ENCODE results near the gene KMT2C. TPM values are rescaled to one million over a fixed set of nuclear protein-coding genes. Genes with fewer than 3 reads are reported as not detected.

KMT2C gene
- total and polyA plus RNA-seq, 2 of the 8 experiments (the other 6 are each of a cell fraction or from before 2014, with no cell fraction given) = 9.1 to 40.8 TPM

- Histone ChIP-seq H3K79me1 (ENCODE audit: low read depth, low read length) (no peaks in the 10 kb centered on the region), H3K9ac (replicated peaks in 1 of 4; ENCODE audit: extremely low read depth in 1 of 4, low read depth in 3 of 4, low read length in 3 of 4) (no peak overlapping the region), H2BK5ac (ENCODE audit: low read depth, low read length) (no peak overlapping the region), H3K4ac (replicated peaks; ENCODE audit: insufficient read length, low read depth, low read length) (no peak overlapping the region), H4K20me1 (replicated peaks in 1 of 2; ENCODE audit: control insufficient read depth in 1 of 2, insufficient read depth in 2 of 2, low read length in 2 of 2) (no peaks in the 10 kb centered on the region), H3K23me2 (ENCODE audit: low read depth, low read length) (no peaks in the 10 kb centered on the region), H2BK120ac (replicated peaks; ENCODE audit: low read depth, low read length) (no peak overlapping the region), H3K23ac (ENCODE audit: insufficient read length) (no peak overlapping the region), H3K27ac (ENCODE audit: low read depth, low read length) (no peak overlapping the region), H2BK12ac (ENCODE audit: low read depth, low read length) (no peak overlapping the region), H3K4me1 (replicated peaks in 1 of 4; ENCODE audit: control insufficient read depth in 3 of 4, insufficient read depth in 4 of 4, low read length in 3 of 4) (no peaks in the 10 kb centered on the region), H2AFZ (ENCODE audit: low read length) (no peak overlapping the region), H3K56ac (replicated peaks; ENCODE audit: insufficient read length, low read depth, low read length) (no peak overlapping the region), H2AK5ac (ENCODE audit: low read depth, low read length) (no peak overlapping the region), H3K4me2 (ENCODE audit: insufficient read depth in 1 of 2, low read depth in 2 of 2, low read length in 2 of 2) (no peak overlapping the region), H3K27me3 (replicated peaks in 1 of 4; ENCODE audit: control insufficient read depth in 3 of 4, extremely low read depth in 1 of 4, insufficient read depth in 3 of 4, low read length in 3 of 4) (no peaks in the 10 kb centered on the region), H2BK20ac (ENCODE audit: low read length) (no peak overlapping the region), H4K91ac (replicated peaks; ENCODE audit: insufficient read length, low read length) (no peak overlapping the region), H3K79me2 (ENCODE audit: control insufficient read depth in 1 of 2, insufficient read depth in 2 of 2, low read length in 2 of 2) (no peaks in the 10 kb centered on the region), H2BK15ac (ENCODE audit: low read length) (no peak overlapping the region), H3K14ac (ENCODE audit: insufficient read length) (no peak overlapping the region), H3K4me3 (ENCODE audit: extremely low read depth in 1 of 4, insufficient read depth in 2 of 4, low read depth in 3 of 4, low read length in 4 of 4) (no peak overlapping the region), H3K9me3 (ENCODE audit: insufficient read depth in 2 of 2, low read depth in 1 of 2, low read length in 1 of 2) (no peaks in the 10 kb centered on the region), H4K8ac (ENCODE audit: extremely low read depth, insufficient read depth, low read length) (no peak overlapping the region), H4K5ac (ENCODE audit: insufficient read length, low read depth, low read length) (no peak overlapping the region), H3K18ac (ENCODE audit: extremely low read depth, low read length) (no peak overlapping the region), H3K36me3 (ENCODE audit: control insufficient read depth in 2 of 4, insufficient read depth in 4 of 4, low read length in 3 of 4) (peaks cover 18 to 56% (median 39%) of the 10 kb centered on the region in 4 experiments)
- FAIRE-seq = no peak
- WGBS, 2 experiments (ENCODE audit: extremely low coverage in 1 of 2, insufficient coverage in 1 of 2, insufficient read length in 1 of 2, insufficient replicate concordance in 2 of 2, low coverage in 1 of 2, low lambda C conversion rate in 2 of 2, missing lambda C conversion rate in 1 of 2) = 88% methylated on average over 5 of the region's 5 CpGs; no CpG with 5 or more reads in 1 of the 2 experiments
- DNase-seq (ENCODE audit: low read depth in 1 of 2, low spot score in 2 of 2) = no peak
- CTCF ChIA-PET (ENCODE audit: partially characterized antibody) = no interaction called here
- POLR2A ChIA-PET (ENCODE audit: partially characterized antibody) = no interaction called here
- TF ChIP-seq SUZ12 (IDR thresholded peaks at IDR 0.05; ENCODE audit: low read length) (no peak), EP300 (IDR thresholded peaks at IDR 0.05; ENCODE audit: borderline replicate concordance in 1 of 2, low read depth in 2 of 2, low read length in 2 of 2) (no peak), CEBPB (IDR thresholded peaks at IDR 0.05; ENCODE audit: low read depth, low read length) (no peak)
Measured at GRCh38 chr7:152180048-152180447, 255.8 kb downstream of the KMT2C start.

All from H1 (cell line).